Measurements from ENCODE around the gene IL17RE.

GRCh38 chr3:9932535-9932842, 29.8 kb downstream of the IL17RE start:
- TF ChIP-seq CTCF (IDR thresholded peaks at IDR 0.05; ENCODE audit: insufficient read depth, low read length) (no peak), POLR2AphosphoS5 (IDR thresholded peaks at IDR 0.05; ENCODE audit: low read depth) (no peak), REST (IDR thresholded peaks at IDR 0.05; ENCODE audit: insufficient replicate concordance, low read depth) (no peak), SPI1 (IDR thresholded peaks at IDR 0.05; ENCODE audit: borderline replicate concordance, low read depth) (no peak)

Data from HL-60 (cell line).